NCI-H2196 treated with DMSO at 0.1 percent for 48 hours (cell line): ENCODE results near the gene ZNF236.
"Not testable (repeated sequence)": the region's sequence is repeated elsewhere in the genome, so short reads cannot be mapped to it uniquely, and the experiment has no call there.

Experiments used
- DNase-seq: peaks from one replicate; lab custom pipeline; 2025; ENCODE audit not compliant: unreplicated experiment; lab: John Stamatoyannopoulos, UW

Gene ZNF236

GRCh38 chr18:76822506-76823160, at the start of gene ZNF236:
ZNF236 (plus strand) TSS chr18:76822557; CDS start chr18:76822608, 51 bp downstream.
- DNase-seq, result peak; percentile 59

- no peak for DNase-seq
Measured at GRCh38 chr18:76772665-76773064, 49.7 kb upstream of the ZNF236 start.

GRCh38 chr18:76777036-76777435, 45.3 kb upstream of the ZNF236 start:
- DNase-seq, result not testable (repeated sequence)

GRCh38 chr18:76783786-76784484, 38.4 kb upstream of the ZNF236 start:
- DNase-seq, result no peak

GRCh38 chr18:76785872-76786271, 36.5 kb upstream of the ZNF236 start:
- DNase-seq, result no peak

- no peak for DNase-seq
Measured at GRCh38 chr18:76788571-76789317, 33.6 kb upstream of the ZNF236 start.

GRCh38 chr18:76791106-76791505, 31.3 kb upstream of the ZNF236 start:
- DNase-seq, result no peak

GRCh38 chr18:76791642-76792041, 30.7 kb upstream of the ZNF236 start:
- no peak for DNase-seq

GRCh38 chr18:76794326-76794725, 28.0 kb upstream of the ZNF236 start:
- DNase-seq, result no peak

GRCh38 chr18:76801567-76802505, 20.5 kb upstream of the ZNF236 start:
- peak; percentile 24 for DNase-seq

- no peak for DNase-seq
Measured at GRCh38 chr18:76803413-76803812, 18.9 kb upstream of the ZNF236 start.

- DNase-seq, result peak; percentile 66
Measured at GRCh38 chr18:76803814-76804213, 18.5 kb upstream of the ZNF236 start.

GRCh38 chr18:76805221-76805620, 17.1 kb upstream of the ZNF236 start:
- DNase-seq, result no peak

GRCh38 chr18:76806301-76806700, 16.1 kb upstream of the ZNF236 start:
- no peak for DNase-seq

- no peak for DNase-seq
Measured at GRCh38 chr18:76808561-76808960, 13.8 kb upstream of the ZNF236 start.

- DNase-seq, result not testable (repeated sequence)
Measured at GRCh38 chr18:76811530-76811929, 10.8 kb upstream of the ZNF236 start.

- DNase-seq, result no peak
Measured at GRCh38 chr18:76814256-76814655, 8.1 kb upstream of the ZNF236 start.

- no peak for DNase-seq
Measured at GRCh38 chr18:76816127-76816526, 6.2 kb upstream of the ZNF236 start.

GRCh38 chr18:76817888-76818611, 4.3 kb upstream of the ZNF236 start:
- no peak for DNase-seq
